ENCODE data around the gene PDZK1IP1. TPM values are rescaled to one million over a fixed set of nuclear protein-coding genes. Genes with fewer than 3 reads are reported as not detected.

The PDZK1IP1 gene
- polyA plus RNA-seq, 1 donor from 2014 or later = not detected

GRCh38 chr1:47222476-47222875, 32.6 kb upstream of the PDZK1IP1 start:
- H4K20me1 ChIP-seq (ENCODE audit: insufficient read depth) = no peaks in the 10 kb centered on the region
- H3K27ac ChIP-seq (ENCODE audit: low read length) = no peak overlapping the region
- no peaks in the 10 kb centered on the region for H3K9me2 ChIP-seq (ENCODE audit: insufficient read depth, low read length)
- H3K79me2 ChIP-seq (replicated peaks; ENCODE audit: insufficient read depth, low read length) = no peaks in the 10 kb centered on the region
- TF ChIP-seq SMC3 (conservative IDR thresholded peaks at IDR 0.05; ENCODE audit: poor library complexity) (no peak), POLR2AphosphoS5 (IDR thresholded peaks at IDR 0.05) (no peak), CTCF (IDR thresholded peaks at IDR 0.05; ENCODE audit: poor library complexity, severe bottlenecking) (no peak), EP300 (conservative IDR thresholded peaks at IDR 0.05; ENCODE audit: poor library complexity, severe bottlenecking) (no peak), REST (IDR thresholded peaks at IDR 0.05; ENCODE audit: borderline replicate concordance) (no peak), RAD21 (conservative IDR thresholded peaks at IDR 0.05) (no peak), EZH2 (IDR thresholded peaks at IDR 0.05; ENCODE audit: borderline replicate concordance, insufficient read depth, low read length, poor library complexity, severe bottlenecking) (no peak), MXI1 (conservative IDR thresholded peaks at IDR 0.05; ENCODE audit: poor library complexity, severe bottlenecking) (no peak), TAF1 (IDR thresholded peaks at IDR 0.05; ENCODE audit: low read depth) (no peak)
- H2AFZ ChIP-seq (ENCODE audit: low read depth, low read length) = no peak overlapping the region
- H3F3A ChIP-seq (ENCODE audit: insufficient read depth, low read length, poor library complexity, severe bottlenecking) = no peaks in the 10 kb centered on the region
- no peak overlapping the region for H3K4me3 ChIP-seq (ENCODE audit: low read length)
- H3K4me2 ChIP-seq (ENCODE audit: low read length) = no peak overlapping the region
- H3K27me3 ChIP-seq (ENCODE audit: insufficient read depth, low read depth, low read length) = peaks cover 65% of the 10 kb centered on the region
- H3K9ac ChIP-seq (ENCODE audit: low read length) = no peak overlapping the region
- H3K36me3 ChIP-seq (ENCODE audit: insufficient read depth, low read length) = no peaks in the 10 kb centered on the region
- no peaks in the 10 kb centered on the region for H3K9me3 ChIP-seq (ENCODE audit: low read length)

- Histone ChIP-seq H4K20me1 (ENCODE audit: insufficient read depth) (no peaks in the 10 kb centered on the region), H3F3A (ENCODE audit: insufficient read depth, low read length, poor library complexity, severe bottlenecking) (no peaks in the 10 kb centered on the region), H3K79me2 (replicated peaks; ENCODE audit: insufficient read depth, low read length) (no peaks in the 10 kb centered on the region), H3K9ac (ENCODE audit: low read length) (no peak overlapping the region), H3K4me2 (ENCODE audit: low read length) (no peak overlapping the region), H3K9me2 (ENCODE audit: insufficient read depth, low read length) (no peaks in the 10 kb centered on the region), H2AFZ (ENCODE audit: low read depth, low read length) (no peak overlapping the region), H3K9me3 (ENCODE audit: low read length) (no peaks in the 10 kb centered on the region), H3K4me3 (ENCODE audit: low read length) (no peak overlapping the region), H3K27me3 (ENCODE audit: insufficient read depth, low read depth, low read length) (peaks cover 40% of the 10 kb centered on the region), H3K27ac (ENCODE audit: low read length) (no peak overlapping the region), H3K36me3 (ENCODE audit: insufficient read depth, low read length) (no peaks in the 10 kb centered on the region)
- TF ChIP-seq CTCF (IDR thresholded peaks at IDR 0.05; ENCODE audit: poor library complexity, severe bottlenecking) (no peak), RAD21 (conservative IDR thresholded peaks at IDR 0.05) (no peak), EZH2 (IDR thresholded peaks at IDR 0.05; ENCODE audit: borderline replicate concordance, insufficient read depth, low read length, poor library complexity, severe bottlenecking) (no peak), MXI1 (conservative IDR thresholded peaks at IDR 0.05; ENCODE audit: poor library complexity, severe bottlenecking) (no peak), SMC3 (conservative IDR thresholded peaks at IDR 0.05; ENCODE audit: poor library complexity) (no peak), REST (IDR thresholded peaks at IDR 0.05; ENCODE audit: borderline replicate concordance) (no peak), POLR2AphosphoS5 (IDR thresholded peaks at IDR 0.05) (no peak), EP300 (conservative IDR thresholded peaks at IDR 0.05; ENCODE audit: poor library complexity, severe bottlenecking) (no peak), TAF1 (IDR thresholded peaks at IDR 0.05; ENCODE audit: low read depth) (no peak)
Observed at GRCh38 chr1:47219590-47220220, 29.9 kb upstream of the PDZK1IP1 start.

All from neural cell (in vitro differentiated cells).